HL-60 (cell line): ENCODE results near the gene OR4D2.

Experiments used
- DNase-seq, 2 experiments: peaks; one replicate each; pipeline ENCODE4 v3.0.0-alpha.2; 2010 to 2020; ENCODE audit warnings: low read depth in 1 of 2, low spot score in 1 of 2
- H3K27ac ChIP-seq: fragments of 250-450 bp; sonication (Bioruptor Pico); replicated peaks from 2 replicates; pipeline ENCODE4 v1.5.1; 2020; ENCODE audit warnings: mild to moderate bottlenecking, moderate library complexity
- H3K27me3 ChIP-seq: fragments of 250-450 bp; sonication (Bioruptor Pico); 2 replicates; pipeline ENCODE4 v1.5.1; 2021; ENCODE audit warnings: mild to moderate bottlenecking, moderate library complexity; ENCODE audit not compliant: insufficient read depth, poor library complexity, severe bottlenecking
- H3K4me3 ChIP-seq: replicated peaks from 2 replicates; pipeline ENCODE4 v1.5.1; 2011; ENCODE audit warnings: mild to moderate bottlenecking, control low read depth, low read length; ENCODE audit not compliant: insufficient read depth
- CTCF ChIP-seq: IDR thresholded peaks from one replicate; pipeline ENCODE4 v1.5.1; 2011; ENCODE audit warnings: low read length, control low read depth, inconsistent platforms; ENCODE audit not compliant: insufficient read depth
- GABPA ChIP-seq: IDR thresholded peaks from 2 replicates; pipeline ENCODE4 v1.6.1; 2012; ENCODE audit warnings: low read depth
- POLR2AphosphoS5 ChIP-seq: IDR thresholded peaks from 2 replicates; pipeline ENCODE4 v1.6.1; 2012; ENCODE audit warnings: low read depth
- REST ChIP-seq: IDR thresholded peaks from 2 replicates; pipeline ENCODE4 v1.6.1; 2012; ENCODE audit warnings: low read depth; ENCODE audit not compliant: insufficient replicate concordance
- SPI1 ChIP-seq: IDR thresholded peaks from 2 replicates; pipeline ENCODE4 v1.6.1; 2012; ENCODE audit warnings: low read depth, mild to moderate bottlenecking, borderline replicate concordance

OR4D2 gene

GRCh38 chr17:58191241-58191896 lies 24.6 kb downstream of the OR4D2 start:
- TF ChIP-seq SPI1, result no peak
- TF ChIP-seq REST, result no peak
- TF ChIP-seq CTCF, result no peak
- no peak for TF ChIP-seq POLR2AphosphoS5
- no peak for TF ChIP-seq GABPA
- no peak overlapping the region for H3K4me3 ChIP-seq
- no peak overlapping the region for H3K27ac ChIP-seq
- H3K27me3 ChIP-seq, result no peaks in the 10 kb centered on the region
- DNase-seq, result no peak

- Histone ChIP-seq H3K27me3 (no peaks in the 10 kb centered on the region), H3K27ac (no peak within 1 kb of the TSS), H3K4me3 (no peak within 1 kb of the TSS)
- no peak for TF ChIP-seq CTCF
- no peak for TF ChIP-seq GABPA
- no peak for TF ChIP-seq REST
- no peak for TF ChIP-seq POLR2AphosphoS5
- TF ChIP-seq SPI1, result no peak
- DNase-seq, result no peak
Observed at GRCh38 chr17:58192612-58193011, 25.8 kb downstream of the OR4D2 start, which contains the start of gene EPX. Gene EPX (plus strand): TSS chr17:58192726. CDS start chr17:58192847, 121 bp downstream.

- Histone ChIP-seq H3K4me3 (no peak overlapping the region), H3K27me3 (no peaks in the 10 kb centered on the region), H3K27ac (no peak overlapping the region)
- no peak for DNase-seq
- TF ChIP-seq CTCF (no peak), GABPA (no peak)
Observed at GRCh38 chr17:58193641-58194255, 27.0 kb downstream of the OR4D2 start.
